Inflammatory macrophage treated with lipopolysaccharide for 4 hours (primary cell): Measurements from ENCODE around the gene UBA1.

Source experiments
- DNase-seq: peaks from one replicate; pipeline ENCODE4 v3.0.0-alpha.2; 2020

Gene UBA1

DNA sequence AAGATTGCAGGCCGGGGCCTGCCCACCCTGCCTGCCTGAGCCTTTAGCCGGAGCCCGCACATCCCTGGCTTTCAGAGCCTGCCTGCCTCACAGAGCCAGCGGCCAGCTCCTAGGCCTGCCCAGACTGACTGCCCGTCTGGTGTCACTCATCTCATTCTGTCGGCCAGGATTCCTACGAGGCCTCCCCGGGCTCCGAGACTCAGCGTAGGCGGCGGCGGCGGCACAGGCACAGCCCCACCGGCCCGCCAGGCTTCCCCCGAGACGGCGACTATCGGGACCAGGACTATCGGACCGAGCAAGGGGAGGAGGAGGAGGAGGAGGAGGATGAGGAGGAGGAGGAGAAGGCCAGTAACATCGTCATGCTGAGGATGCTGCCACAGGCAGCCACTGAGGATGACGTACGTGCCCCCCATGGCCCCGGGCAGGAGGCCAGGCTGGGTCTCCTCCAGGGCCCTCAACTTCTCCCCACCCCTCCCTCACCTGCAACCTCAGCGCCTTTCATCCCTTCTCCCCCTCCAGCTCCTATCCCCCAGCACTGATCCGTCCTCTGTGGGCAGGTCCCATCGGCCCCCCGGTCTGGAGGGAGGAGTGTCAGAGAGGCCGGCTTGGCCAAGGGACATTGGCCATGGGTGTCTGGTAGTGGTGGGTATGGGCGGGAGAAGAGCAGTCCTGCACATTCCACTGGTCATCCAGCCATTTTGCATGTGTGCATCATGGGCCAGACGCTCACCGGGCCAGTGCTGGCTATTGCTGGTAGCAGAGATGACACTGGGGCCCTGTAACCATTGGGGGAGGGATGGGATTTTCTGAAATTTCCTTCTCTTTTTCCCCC, 22.6 kb upstream of the UBA1 start:
- no peak for DNase-seq

DNA sequence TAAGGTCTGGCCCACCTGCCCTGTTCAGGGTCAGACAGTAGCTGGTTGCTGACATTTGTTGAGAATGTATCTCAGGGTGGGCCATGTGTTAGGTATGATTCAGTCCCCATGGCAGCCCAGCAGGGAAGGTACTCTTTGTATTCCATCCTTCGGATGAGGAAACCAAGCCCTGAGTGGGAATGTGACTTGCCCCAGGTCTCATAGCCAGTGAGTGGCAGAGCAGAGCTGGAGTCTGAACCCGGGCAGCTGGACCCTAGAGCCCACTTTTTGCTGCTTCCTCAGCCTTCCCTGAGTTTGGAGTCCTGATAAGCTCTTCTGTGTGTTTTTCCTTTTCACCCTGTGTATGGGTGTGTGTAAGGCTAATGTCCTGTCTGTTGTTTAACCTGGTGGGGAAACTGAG, 21.6 kb upstream of the UBA1 start:
- DNase-seq: no peak

DNA sequence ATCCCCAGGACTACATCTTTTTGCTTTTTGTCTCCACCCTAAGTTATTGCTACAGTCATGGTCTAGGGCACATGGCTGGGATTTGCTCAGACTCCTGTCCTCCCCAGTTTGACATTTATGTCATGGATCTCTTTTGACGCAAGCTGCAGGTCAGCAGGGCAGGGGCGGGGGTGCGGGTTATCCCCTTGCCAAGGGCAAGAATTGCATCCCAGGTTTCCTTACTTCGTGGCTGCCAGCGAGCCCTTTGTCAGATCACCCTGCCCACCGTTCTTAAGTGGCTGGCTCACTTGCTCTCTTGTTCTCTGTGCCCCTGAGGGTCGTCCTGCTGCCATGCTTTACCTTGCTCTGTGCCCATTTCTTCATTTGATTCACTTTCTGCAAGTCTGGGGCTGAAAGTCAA, 21.1 kb upstream of the UBA1 start:
- DNase-seq: no peak

DNA sequence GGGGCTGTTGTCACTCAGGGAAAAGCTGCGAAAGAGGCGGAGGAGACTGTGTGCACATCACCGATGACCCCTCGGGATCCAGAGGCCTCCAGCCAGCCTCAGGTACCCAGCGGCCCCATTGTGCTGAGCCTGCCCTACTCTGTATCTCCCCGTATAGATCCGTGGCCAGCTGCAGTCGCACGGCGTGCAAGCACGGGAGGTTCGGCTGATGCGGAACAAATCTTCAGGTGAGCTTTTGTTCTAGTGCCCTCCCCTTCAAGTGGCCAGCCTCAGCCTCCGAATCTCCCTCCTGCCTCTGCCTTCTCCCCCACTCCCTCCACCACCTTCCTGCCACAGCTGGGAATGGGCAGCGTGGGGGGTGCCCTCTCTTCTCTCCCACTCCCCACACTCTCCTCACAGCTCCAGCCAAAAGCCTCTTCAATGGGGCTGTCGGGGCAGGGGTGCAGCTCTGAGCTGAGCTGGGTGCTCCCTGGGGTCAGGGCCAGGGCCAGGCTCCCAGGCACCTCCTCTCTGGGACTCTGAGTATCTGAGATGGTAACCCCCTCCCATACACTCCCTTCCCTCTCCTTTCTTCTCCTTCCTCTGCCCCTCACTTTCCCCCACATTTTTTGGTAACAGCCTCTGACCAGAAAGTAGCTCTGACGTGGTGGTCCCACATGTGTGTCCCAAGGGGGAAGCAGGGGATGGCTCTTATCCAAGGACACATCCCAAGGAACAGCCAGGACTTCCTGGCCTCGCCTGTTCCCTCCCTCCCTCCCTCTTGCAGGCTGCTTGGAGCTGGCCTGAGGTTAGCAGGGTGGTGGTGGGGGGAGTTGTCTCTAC, 20.4 kb upstream of the UBA1 start:
- DNase-seq: no peak

DNA sequence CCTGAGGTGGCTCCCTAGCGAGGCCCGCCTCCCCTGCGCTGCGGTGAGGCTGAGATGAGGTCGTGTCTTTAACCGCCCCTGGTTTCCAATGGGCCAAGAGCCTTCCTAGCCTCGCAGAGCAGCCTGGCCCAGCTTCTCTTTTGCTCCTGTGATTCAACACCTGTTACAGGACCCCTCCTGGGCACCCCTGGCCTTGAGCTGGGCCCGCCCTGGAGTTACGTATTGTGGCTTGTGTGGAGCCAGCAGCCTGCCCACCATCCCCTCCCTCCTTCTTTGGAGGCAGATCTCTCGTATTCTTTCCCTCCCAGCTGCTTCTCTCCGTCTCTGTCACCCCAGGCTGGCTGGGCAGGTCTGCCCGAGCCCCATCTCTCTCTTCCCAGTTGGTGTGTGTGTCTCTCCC, 19.3 kb upstream of the UBA1 start:
- no peak for DNase-seq

DNA sequence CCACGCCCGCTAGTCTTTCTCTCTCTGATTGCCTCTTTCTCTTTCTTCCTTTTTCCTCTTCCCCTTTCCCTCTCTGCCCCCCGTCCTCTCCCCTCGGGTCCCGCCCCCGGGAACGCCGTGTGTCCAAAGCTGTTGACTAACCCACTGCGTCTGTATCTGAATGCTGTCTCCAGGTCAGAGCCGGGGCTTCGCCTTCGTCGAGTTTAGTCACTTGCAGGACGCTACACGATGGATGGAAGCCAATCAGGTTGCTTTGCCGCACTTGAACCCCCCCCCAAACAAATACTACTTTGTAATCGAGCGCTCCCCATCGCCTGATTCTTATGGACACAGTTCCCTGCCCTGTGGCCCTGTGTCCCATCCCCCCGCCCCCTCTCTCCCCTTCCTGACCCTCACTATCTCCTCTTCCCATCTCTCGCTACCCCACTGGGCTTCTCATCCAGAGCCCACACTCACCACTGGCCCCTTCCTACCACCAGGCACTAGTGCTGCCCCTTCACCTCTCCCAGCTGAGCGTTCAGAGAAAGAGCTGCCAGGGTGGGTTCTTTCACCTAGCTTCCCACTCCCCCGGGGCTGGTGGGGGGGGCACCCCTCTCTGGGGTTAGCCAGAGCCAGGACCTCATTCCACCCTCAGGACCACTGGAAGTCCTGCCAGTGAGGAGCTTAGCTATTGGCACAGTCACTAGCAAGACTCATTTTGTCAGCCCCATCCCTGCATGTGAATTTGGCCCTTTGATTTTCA, 18.6 kb upstream of the UBA1 start:
- no peak for DNase-seq

DNA sequence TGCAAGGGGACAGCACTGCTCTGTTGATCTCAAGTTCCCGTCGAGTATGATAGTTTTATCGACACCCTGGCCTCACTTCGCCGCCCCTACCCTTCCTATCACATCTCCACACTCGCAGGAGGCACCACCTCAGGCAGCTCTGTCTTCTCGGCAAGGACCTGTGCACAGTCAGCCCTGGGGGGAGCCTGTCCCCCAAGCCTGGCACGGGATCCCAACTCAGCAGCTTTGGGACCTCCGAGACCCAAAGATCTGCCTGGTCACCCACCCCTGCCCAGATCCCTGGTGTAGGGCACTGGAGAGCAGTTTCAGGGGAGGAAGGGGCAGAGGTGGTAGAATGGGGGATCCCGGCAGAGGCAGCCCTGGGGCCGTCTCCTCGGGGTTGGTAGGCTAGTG, 18.0 kb upstream of the UBA1 start:
- no peak for DNase-seq

DNA sequence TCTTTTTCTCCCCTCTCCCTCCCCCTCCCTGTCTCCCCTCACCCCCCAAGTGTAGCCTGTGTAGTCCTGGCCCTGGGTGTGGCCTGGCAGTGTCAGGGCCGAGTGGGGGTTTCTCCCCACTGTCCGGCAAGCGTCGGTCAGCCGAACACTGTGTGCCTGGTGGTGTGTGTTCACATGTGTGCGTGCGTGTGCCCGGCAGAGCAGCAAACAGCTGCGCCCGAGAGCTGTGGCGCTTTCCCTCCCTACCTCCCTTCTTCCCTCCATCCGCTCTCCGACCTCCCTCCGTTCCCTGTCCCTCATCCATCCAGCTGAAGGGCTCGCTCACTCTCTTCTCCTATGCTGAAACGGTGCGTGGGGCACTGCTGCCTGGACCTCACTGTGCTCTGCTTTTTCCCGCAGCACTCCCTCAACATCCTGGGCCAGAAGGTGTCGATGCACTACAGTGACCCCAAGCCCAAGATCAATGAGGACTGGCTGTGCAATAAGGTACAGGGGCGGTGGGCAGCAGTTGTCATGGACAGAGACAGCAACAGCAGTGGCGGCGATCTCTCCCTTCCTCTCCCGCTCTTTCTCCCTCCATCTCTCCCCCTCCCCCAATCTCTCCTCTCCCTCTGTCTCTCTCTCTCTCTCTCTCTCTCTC, 17.4 kb upstream of the UBA1 start:
- no peak for DNase-seq

DNA sequence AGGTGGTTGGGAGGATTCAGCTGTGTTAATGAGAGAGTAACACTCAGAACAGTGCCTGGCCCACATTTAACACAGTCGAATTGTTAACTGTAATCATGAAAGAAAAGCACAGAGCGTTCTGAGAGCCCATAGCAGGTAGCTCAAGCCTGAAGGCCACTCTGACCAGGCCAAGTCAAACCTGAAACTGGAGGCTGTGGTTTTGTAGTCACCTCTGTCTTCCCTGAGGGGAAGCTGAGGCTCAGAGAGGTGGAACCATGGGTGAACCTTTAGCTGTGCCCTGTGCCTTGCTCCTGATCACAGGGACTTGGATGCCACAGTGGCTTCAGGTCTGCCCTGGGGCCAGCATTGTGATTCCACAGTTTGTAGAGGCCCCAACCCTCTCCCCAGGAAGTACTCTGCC, 16.6 kb upstream of the UBA1 start:
- DNase-seq: no peak

DNA sequence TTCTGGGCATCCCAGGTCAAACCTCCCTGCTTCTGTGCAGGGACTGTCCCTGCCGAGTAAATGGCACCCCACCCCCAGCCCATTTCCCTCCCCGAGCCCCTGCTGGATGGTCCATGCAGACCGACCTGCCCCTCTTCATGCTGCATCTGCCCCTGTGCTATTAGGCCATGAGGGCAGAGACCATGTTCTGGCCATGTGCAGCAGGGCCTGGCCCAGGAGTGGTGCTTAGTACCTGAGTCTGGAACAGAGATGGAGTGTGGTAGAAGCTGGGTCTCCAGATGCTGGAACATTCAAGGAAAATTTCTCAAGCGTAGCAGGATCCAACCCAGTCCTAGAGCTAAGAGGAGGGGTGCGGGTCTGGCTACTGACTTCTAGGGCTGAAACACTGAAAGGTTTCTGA, 15.3 kb upstream of the UBA1 start:
- DNase-seq: no peak

DNA sequence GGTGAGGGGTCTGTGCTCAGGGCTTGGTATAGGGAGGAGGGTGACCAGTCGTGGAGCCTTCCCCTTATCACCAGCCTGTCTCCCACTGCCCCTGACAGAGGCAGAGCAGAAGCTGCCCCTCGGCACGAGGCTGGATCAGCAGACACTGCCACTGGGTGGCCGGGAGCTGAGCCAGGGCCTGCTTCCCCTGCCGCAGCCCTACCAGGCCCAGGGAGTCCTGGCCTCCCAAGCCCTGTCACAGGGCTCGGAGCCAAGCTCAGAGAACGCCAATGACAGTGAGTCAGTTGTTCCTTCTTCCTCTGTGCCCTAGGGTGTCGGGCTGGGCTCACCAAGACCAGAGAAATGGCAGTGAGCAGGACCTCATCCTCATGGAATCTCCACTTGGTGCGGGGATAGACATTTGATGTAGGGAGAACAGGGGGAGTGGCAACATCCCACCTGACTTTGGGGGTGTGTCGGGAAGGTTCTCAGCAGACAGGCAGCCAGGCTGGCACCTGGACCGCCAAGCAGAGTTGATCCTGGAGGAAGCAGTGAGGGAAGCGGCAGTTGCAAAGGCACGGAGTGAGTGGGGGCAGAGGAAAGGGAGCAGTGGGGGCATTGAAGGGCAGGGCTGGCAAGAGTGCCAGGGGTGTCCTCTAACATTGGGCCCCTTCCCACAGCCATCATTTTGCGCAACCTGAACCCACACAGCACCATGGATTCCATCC, 14.3 kb upstream of the UBA1 start:
- DNase-seq: no peak

DNA sequence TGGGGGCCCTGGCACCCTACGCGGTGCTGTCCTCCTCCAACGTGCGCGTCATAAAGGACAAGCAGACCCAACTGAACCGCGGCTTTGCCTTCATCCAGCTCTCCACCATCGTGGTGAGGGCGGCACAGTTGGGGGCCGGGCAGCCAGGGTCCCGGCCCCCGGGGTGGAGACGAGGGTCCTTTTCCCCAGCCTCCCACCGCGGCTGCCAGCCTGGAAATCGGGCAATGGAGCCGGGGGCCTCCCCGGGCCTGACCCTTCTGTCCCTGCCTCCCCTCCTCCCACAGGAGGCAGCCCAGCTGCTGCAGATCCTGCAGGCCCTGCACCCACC, 13.7 kb upstream of the UBA1 start:
- no peak for DNase-seq

DNA sequence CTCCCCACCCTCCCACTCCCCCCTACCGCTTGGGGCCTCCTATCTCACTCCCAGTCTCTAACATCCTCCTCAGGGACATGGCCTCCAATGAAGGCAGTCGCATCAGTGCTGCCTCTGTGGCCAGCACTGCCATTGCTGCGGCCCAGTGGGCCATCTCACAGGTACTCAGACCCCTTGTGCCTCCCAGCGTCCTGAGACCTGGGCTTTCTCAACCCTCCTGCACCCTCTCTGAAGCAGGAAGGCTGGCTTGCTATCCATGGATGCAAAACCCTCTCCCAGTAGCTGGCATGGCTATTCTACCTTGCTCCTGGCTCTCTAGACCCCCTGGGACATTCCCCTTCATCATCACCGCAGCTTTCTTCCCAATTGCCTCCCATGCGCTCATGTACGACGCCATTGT, 13.3 kb upstream of the UBA1 start:
- DNase-seq: no peak

DNA sequence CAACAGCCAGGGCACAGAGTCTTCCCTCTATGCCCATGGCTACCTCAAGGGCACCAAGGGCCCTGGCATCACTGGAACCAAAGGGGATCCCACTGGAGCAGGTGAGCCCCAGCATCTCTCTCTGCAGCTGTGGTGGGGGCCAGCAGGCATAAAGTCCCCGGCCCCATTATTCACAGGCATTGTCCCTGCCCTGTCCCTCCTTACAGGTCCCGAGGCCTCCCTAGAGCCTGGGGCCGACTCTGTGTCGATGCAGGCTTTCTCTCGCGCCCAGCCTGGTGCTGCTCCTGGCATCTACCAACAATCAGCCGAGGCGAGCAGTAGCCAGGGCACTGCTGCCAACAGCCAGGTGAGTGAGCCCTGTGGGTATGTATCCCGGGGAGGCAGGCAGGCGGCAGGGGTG, 12.3 kb upstream of the UBA1 start:
- DNase-seq: no peak

DNA sequence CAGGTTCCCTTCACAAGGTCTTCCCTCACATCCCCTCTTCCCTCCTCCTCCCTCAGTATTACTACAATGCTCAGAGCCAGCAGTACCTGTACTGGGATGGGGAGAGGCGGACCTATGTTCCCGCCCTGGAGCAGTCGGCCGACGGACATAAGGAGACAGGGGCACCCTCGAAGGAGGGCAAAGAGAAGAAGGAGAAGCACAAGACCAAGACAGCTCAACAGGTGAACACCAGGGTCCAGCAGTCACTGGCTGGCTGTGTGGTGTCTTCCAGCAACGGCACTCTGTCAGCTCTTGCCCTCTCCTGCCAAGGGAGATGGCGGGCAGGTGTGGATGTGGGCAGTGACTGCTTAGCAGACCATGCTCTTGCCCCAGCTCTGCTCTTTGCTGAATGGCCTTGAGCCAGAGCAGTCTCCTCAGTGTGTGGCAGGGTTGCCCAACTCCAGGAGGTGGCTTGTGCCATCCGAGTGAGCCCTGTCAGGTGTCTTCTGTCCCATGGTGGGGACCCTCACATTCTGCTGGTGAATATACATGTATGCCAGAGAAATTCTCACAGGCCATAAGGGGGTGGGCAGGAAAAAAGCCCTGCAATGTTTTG, 11.4 kb upstream of the UBA1 start:
- DNase-seq: no peak

DNA sequence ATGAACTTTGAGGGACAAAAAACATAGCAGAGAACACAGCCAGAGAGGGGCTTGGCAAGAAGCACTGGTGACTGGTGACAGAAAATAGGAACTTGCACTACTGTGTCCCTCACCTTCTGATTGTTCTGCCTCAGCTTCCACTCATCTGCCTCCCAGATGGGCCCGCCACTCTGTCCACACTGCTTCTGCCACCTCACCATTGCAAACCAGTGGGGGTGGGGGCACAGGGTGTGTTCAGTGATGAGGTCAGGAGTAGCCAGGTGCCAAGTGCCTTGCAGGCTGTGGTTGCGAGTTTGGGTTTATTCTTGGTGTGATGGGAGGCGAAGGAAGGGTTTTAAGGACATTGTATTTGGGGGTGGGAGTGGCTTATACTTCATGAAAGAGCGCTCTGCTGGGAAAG, 9.1 kb upstream of the UBA1 start:
- DNase-seq: no peak

DNA sequence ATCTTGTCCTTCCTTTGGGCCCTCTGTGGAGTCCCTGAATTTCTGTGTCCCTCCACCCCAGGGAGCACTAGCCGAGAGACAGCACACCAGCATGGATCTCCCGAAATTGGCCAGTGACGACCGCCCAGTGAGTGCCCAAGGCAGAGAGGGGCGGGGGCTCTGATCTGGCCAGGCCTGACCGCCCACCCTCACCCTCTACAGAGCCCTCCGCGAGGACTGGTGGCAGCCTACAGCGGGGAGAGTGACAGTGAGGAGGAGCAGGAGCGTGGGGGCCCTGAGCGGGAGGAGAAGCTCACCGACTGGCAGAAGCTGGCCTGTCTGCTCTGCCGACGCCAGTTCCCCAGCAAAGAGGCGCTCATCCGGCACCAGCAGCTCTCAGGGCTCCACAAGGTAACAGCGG, 8.4 kb upstream of the UBA1 start:
- DNase-seq: no peak

DNA sequence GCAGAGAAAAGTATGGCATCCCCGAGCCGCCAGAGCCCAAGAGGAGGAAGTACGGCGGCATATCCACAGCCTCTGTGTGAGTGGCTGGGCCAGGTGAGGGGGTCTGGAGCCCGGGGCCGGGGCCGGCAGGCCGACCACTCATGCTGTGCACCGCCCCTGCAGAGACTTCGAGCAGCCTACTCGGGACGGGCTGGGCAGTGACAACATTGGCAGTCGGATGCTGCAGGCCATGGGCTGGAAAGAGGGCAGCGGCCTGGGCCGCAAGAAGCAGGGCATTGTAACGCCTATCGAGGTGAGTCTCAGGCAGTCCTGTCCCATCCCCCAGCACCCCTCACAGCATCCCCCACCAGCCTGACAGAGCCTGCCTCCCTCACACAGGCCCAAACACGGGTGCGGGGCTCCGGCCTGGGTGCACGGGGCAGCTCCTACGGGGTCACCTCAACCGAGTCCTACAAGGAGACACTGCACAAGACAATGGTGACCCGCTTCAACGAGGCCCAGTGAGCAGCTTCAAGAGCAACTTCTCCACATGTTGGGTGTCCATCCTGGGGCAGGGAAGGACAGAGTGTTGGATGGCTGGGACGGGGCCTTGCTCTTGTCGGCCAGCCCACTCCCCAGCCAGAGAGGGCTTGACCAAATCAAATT, 7.4 kb upstream of the UBA1 start:
- no peak for DNase-seq

DNA sequence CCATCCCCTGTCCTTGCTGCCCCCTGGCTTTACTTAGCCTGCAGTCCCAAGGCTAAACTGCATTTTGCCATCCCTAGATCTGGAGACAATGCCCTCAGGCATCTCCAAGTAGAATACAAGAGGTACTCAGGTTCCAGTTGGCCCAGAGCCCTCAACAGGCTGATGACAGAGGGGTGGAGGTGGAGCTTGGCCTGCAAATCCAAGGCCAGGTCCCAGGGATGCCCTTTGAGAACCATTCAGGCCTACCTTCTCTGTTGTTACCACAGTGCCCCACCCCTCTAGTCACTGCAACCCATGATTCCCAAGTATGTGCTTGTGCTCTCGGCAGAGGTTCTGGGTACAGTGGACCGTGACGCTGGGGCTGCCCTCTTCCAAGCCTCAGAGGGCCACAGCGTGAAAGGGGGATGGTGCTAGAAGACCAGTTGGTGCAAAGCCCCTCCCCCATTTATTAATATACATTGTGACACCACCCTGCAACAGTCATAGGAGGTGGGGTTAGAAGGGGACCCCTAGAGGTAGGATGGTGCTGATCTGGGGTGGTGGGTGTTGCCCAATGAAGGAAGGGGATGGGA, 6.4 kb upstream of the UBA1 start:
- no peak for DNase-seq

DNA sequence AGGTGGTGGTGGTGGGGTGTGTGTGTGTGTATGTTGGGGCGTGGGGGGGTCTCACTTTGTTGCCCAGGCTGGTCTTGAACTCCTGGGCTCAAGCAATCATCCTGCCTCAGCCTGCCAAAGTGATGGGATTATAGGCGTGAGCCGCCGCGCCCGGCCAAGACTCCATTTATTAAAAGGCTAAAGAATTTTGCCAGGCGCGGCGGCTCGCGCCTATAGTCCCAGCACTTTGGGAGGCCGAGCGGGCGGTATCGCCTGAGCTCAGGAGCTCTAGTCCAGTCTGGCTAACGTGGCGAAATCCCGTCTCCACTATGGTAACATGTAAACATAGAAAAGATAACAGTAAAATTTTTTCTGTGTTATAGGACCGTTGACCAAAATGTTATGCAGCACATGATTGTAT, 3.7 kb upstream of the UBA1 start:
- no peak for DNase-seq
